B cell (primary cell): ENCODE data around the gene MEF2C. TPM values are rescaled to one million over a fixed set of nuclear protein-coding genes. Genes with fewer than 3 reads are reported as not detected.

ENCODE experiments used
- ATAC-seq: fragments of 200-7000 bp; cut with Tn5 transposase; one replicate; pipeline ENCODE4 v1.10.0; 2021; ENCODE audit warnings: low read depth, mild to moderate bottlenecking, moderate number of reproducible peaks, moderate library complexity
- CTCF ChIA-PET: fragments of 350-600 bp; sonication (Branson Sonifier 250); formaldehyde crosslinking; loops from one replicate; lab custom pipeline; 2021; ENCODE audit warnings: antibody characterized with exemption, inconsistent platforms; lab: Charles Lee
- POLR2A ChIA-PET: fragments of 350-600 bp; sonication (Branson Sonifier 250); formaldehyde crosslinking; loops from one replicate; lab custom pipeline; 2021; ENCODE audit warnings: antibody characterized with exemption; lab: Charles Lee
- DNase-seq: peaks from one replicate; pipeline ENCODE4 v3.0.0; 2013
- H2AFZ ChIP-seq: 2 replicates; pipeline ENCODE4 v1.6.1; 2012; ENCODE audit warnings: mild to moderate bottlenecking, low read depth, low read length; ENCODE audit not compliant: insufficient read depth, poor library complexity, severe bottlenecking
- H3K27ac ChIP-seq, 2 donors: 1 replicate in 1 of 2; 2 replicates in 1 of 2; pipeline ENCODE4 v1.5.1; 2012 to 2013; ENCODE audit warnings: low read length in 2 of 2, mild to moderate bottlenecking in 2 of 2, moderate library complexity in 1 of 2
- H3K27me3 ChIP-seq, 4 experiments: fragments of 200-600 bp in 1 of 4; sonication (generic) in 1 of 4; replicated peaks in 1 of 4; 1 replicate in 2 of 4; 2 replicates in 2 of 4; pipeline versions ENCODE4 v1.6.1 to v1.7.0; 2013 to 2016; ENCODE audit warnings: low read length in 3 of 4, mild to moderate bottlenecking in 2 of 4, mixed read lengths in 1 of 4, moderate library complexity in 1 of 4; ENCODE audit not compliant: insufficient read depth in 4 of 4, control insufficient read depth in 3 of 4; ENCODE audit errors: control extremely low read depth in 1 of 4
- H3K36me3 ChIP-seq, 2 experiments: replicated peaks in 1 of 2; 1 replicate in 1 of 2; 2 replicates in 1 of 2; pipeline versions ENCODE4 v1.6.1 to v1.7.1; 2013; ENCODE audit warnings: low read length in 1 of 2; ENCODE audit not compliant: insufficient read depth in 2 of 2, control insufficient read depth in 1 of 2; ENCODE audit errors: control extremely low read depth in 1 of 2, extremely low read depth in 1 of 2
- H3K4me1 ChIP-seq, 2 donors: fragments of 200-600 bp in 1 of 2; sonication (generic) in 1 of 2; 1 replicate in 1 of 2; 2 replicates in 1 of 2; pipeline versions ENCODE4 v1.5.1 to v1.6.1; 2013 to 2017; ENCODE audit warnings: low read length in 2 of 2; ENCODE audit not compliant: control insufficient read depth in 2 of 2, insufficient read depth in 2 of 2
- H3K4me2 ChIP-seq: replicated peaks from 2 replicates; pipeline ENCODE3; 2012; ENCODE audit warnings: mild to moderate bottlenecking, low read depth, low read length; ENCODE audit not compliant: poor library complexity, severe bottlenecking
- H3K4me3 ChIP-seq, 5 experiments: fragments of 200-600 bp in 1 of 5; sonication (generic) in 1 of 5; 1 replicate in 3 of 5; 2 replicates in 2 of 5; pipeline versions ENCODE4 v1.5.1 to v1.7.0; 2011 to 2016; ENCODE audit warnings: low read length in 4 of 5, mild to moderate bottlenecking in 4 of 5, low read depth in 2 of 5, control low read depth in 1 of 5, moderate library complexity in 1 of 5; ENCODE audit not compliant: insufficient read depth in 1 of 5; ENCODE audit errors: control extremely low read depth in 1 of 5, extremely low read depth in 1 of 5
- H3K79me2 ChIP-seq: fragments of 200-600 bp; sonication (generic); one replicate; pipeline ENCODE4 v1.6.0; 2016; ENCODE audit warnings: low read length; ENCODE audit not compliant: control insufficient read depth, insufficient read depth
- H3K9ac ChIP-seq: fragments of 200-600 bp; sonication (generic); 2 replicates; pipeline ENCODE4 v1.6.1; 2017; ENCODE audit warnings: mild to moderate bottlenecking, low read length, moderate library complexity
- H3K9me3 ChIP-seq, 3 donors: one replicate each; pipeline versions ENCODE4 v1.6.1 to v1.7.1; 2013; ENCODE audit warnings: low read length in 2 of 3; ENCODE audit not compliant: control insufficient read depth in 2 of 3, insufficient read depth in 1 of 3; ENCODE audit errors: control extremely low read depth in 1 of 3
- H4K20me1 ChIP-seq: 2 replicates; pipeline ENCODE4 v1.6.0; 2012; ENCODE audit warnings: mild to moderate bottlenecking, low read length; ENCODE audit not compliant: insufficient read depth, control insufficient read depth, poor library complexity, severe bottlenecking
- H3K27ac Mint-ChIP-seq: one replicate; pipeline ENCODE4 v1.8.0; 2021; ENCODE audit warnings: mixed read lengths
- H3K27me3 Mint-ChIP-seq: one replicate; pipeline ENCODE4 v1.8.0; 2021; ENCODE audit warnings: mixed read lengths
- H3K4me1 Mint-ChIP-seq: one replicate; pipeline ENCODE4 v1.8.0; 2021; ENCODE audit warnings: mixed read lengths
- H3K4me3 Mint-ChIP-seq: one replicate; pipeline ENCODE4 v1.8.0; 2021; ENCODE audit warnings: mixed read lengths
- H3K9me3 Mint-ChIP-seq: one replicate; pipeline ENCODE4 v1.8.0; 2022; ENCODE audit warnings: mixed read lengths; ENCODE audit not compliant: insufficient read depth
- CTCF ChIP-seq: fragments of 200-600 bp; IDR thresholded peaks from one replicate; pipeline ENCODE4 v1.8.0; 2022; ENCODE audit warnings: antibody characterized with exemption, mild to moderate bottlenecking
- EZH2 ChIP-seq: IDR thresholded peaks from 2 replicates; pipeline ENCODE4 v1.6.1; 2012; ENCODE audit warnings: borderline replicate concordance, low read depth, mild to moderate bottlenecking, moderate library complexity, low read length; ENCODE audit not compliant: insufficient read depth, poor library complexity, severe bottlenecking
- WGBS: methylation state at CpG from one replicate; pipeline ENCODE4 v1.1.5; 2013; ENCODE audit warnings: missing lambda C conversion rate; ENCODE audit not compliant: insufficient coverage; 5-methylcytosine and 5-hydroxymethylcytosine counted together
- intact Hi-C: fragments of 100-400 bp; cut with micrococcal nuclease; formaldehyde crosslinking; loops from one replicate; pipeline ENCODE4 v1.10.0; 2022
- polyA plus RNA-seq: library from polyadenylated mRNA; depleted of rRNA; stranded (reverse); fragments of >200 nt; gene quantifications from 2 replicates; pipeline ENCODE4 v1.2.3, GENCODE V29; 2012
- total RNA-seq, 2 donors: library from RNA; stranded (reverse); fragments of 120-200 nt in 1 of 2; gene quantifications; 1 replicate in 1 of 2; 2 replicates in 1 of 2; pipeline versions ENCODE4 v1.2.3 to v1.2.4, GENCODE V29; 2013 to 2022

Gene MEF2C
- total and polyA plus RNA-seq, 2 donors (not counting 1 experiment from before 2014, with no cell fraction given): 97.4 to 354 TPM

GRCh38 chr5:88696466-88696865 lies 186.5 kb downstream of the MEF2C start:
- H3K36me3 ChIP-seq: no peaks in the 10 kb centered on the region
- H3K27ac Mint-ChIP-seq: no peak overlapping the region
- no peak overlapping the region for H3K27ac ChIP-seq
- H3K4me1 ChIP-seq: peaks cover 27 to 32% of the 10 kb centered on the region in 2 donors
- H3K79me2 ChIP-seq: no peaks in the 10 kb centered on the region
- intact Hi-C loops: no loop called here
- no peaks in the 10 kb centered on the region for H3K9me3 Mint-ChIP-seq
- TF ChIP-seq EZH2 (no peak), CTCF (no peak)
- peaks cover 76% of the 10 kb centered on the region for H3K27me3 Mint-ChIP-seq
- no peak overlapping the region for H3K9ac ChIP-seq
- no peak overlapping the region for H2AFZ ChIP-seq
- no peak overlapping the region for H3K4me3 ChIP-seq
- ChIA-PET POLR2A (no interaction called here), CTCF (interaction anchor here (0.7 to 2.1 kb wide), 6 partner anchors 15 to 915 kb away, joined by 3 to 8 read pairs (median 6); no protein-coding TSS in a partner anchor)
- H4K20me1 ChIP-seq: no peaks in the 10 kb centered on the region
- H3K4me1 Mint-ChIP-seq: peaks cover 19% of the 10 kb centered on the region
- H3K4me3 Mint-ChIP-seq: no peak overlapping the region
- no peak for DNase-seq
- peaks cover 0 to 37% (median 19%) of the 10 kb centered on the region in 3 donors for H3K9me3 ChIP-seq
- peaks cover 3 to 78% (median 73%) of the 10 kb centered on the region in 4 experiments for H3K27me3 ChIP-seq
- H3K4me2 ChIP-seq: no peak overlapping the region
- ATAC-seq: no peak

GRCh38 chr5:88695931-88696330 lies 187.1 kb downstream of the MEF2C start:
- H3K4me1 Mint-ChIP-seq: peaks cover 24% of the 10 kb centered on the region
- POLR2A ChIA-PET: no interaction called here
- no peaks in the 10 kb centered on the region for H4K20me1 ChIP-seq
- no peak overlapping the region for H3K4me3 ChIP-seq
- intact Hi-C loops: no loop called here
- H3K4me2 ChIP-seq: no peak overlapping the region
- ATAC-seq (no peak), DNase-seq (no peak)
- H3K9me3 Mint-ChIP-seq: peaks cover under 1% of the 10 kb centered on the region
- no peaks in the 10 kb centered on the region for H3K79me2 ChIP-seq
- peaks cover 3 to 82% (median 75%) of the 10 kb centered on the region in 4 experiments for H3K27me3 ChIP-seq
- H3K27ac ChIP-seq: no peak overlapping the region
- H3K27ac Mint-ChIP-seq: no peak overlapping the region
- no peak for TF ChIP-seq EZH2
- no peak for TF ChIP-seq CTCF
- H3K4me3 Mint-ChIP-seq: no peak overlapping the region
- no peak overlapping the region for H3K9ac ChIP-seq
- no peak overlapping the region for H2AFZ ChIP-seq
- H3K36me3 ChIP-seq: no peaks in the 10 kb centered on the region
- peaks cover 80% of the 10 kb centered on the region for H3K27me3 Mint-ChIP-seq
- H3K9me3 ChIP-seq: peaks cover 0 to 39% (median 19%) of the 10 kb centered on the region in 3 donors
- CTCF ChIA-PET: interaction anchor here (1.2 to 2.1 kb wide), 6 partner anchors 14 to 915 kb away, joined by 3 to 8 read pairs (median 6); no protein-coding TSS in a partner anchor
- peaks cover 32 to 38% of the 10 kb centered on the region in 2 donors for H3K4me1 ChIP-seq
- no CpG with 5 or more reads among the region's 3 CpGs for WGBS
